ENCODE results near the gene LAMA4. TPM values are rescaled to one million over a fixed set of nuclear protein-coding genes. Genes with fewer than 3 reads are reported as not detected.

The LAMA4 gene
- total RNA-seq, 1 experiment from 2014 or later: 0.72 TPM

DNA sequence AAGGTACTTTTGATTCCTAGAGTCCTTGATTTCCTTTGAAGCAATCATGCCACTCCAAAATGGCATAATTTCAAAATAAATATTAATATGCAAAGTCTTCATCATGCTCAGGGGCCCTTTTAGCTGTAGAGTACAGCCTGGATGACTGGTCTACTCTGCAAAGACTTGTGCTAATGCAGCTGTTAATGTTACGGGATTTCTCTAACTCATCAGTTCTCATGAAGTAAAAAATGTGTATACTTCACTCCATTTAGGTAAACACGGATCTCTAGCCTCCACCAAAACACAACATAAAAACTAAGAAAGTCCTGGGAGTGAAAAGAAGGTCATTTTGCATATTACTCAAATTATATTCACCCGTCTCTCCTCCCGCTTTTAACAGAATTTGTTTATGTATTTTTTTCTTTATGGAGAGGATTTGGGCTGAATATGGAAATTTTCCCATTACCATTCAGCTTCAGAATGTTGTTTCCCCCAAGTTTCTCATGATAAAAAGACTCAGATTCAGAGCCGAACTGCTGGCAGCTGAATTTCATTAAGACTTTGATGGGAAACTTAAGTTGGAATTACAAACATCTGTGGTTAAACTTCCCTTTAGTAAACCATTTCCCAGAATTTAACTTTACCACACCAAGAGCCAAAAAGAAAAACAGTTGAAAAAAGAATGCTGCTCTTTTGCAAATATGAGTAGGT lies 8.7 kb downstream of the LAMA4 start:
- CTCF ChIA-PET: interaction anchor here (1.0 kb wide), 1 partner anchor 15 kb away, joined by 5 read pairs; no protein-coding TSS in a partner anchor
- no peaks in the 10 kb centered on the region for H3K9me3 Mint-ChIP-seq (ENCODE audit: unreplicated experiment)
- no peaks in the 10 kb centered on the region for H3K36me3 Mint-ChIP-seq (ENCODE audit: insufficient read depth, unreplicated experiment)
- no peaks in the 10 kb centered on the region for H3K27me3 Mint-ChIP-seq (ENCODE audit: insufficient read depth, unreplicated experiment)
- DNase-seq (ENCODE audit: unreplicated experiment): no peak
- no peak overlapping the region for H3K4me3 Mint-ChIP-seq (ENCODE audit: unreplicated experiment)
- intact Hi-C loops (cut with micrococcal nuclease): no loop called here
- H3K4me1 Mint-ChIP-seq (ENCODE audit: insufficient read depth, unreplicated experiment): no peaks in the 10 kb centered on the region
- no TSS peak for BruUV-seq (replicated peaks)
- no peak for TF ChIP-seq CTCF (IDR thresholded peaks at IDR 0.05; ENCODE audit: unreplicated experiment)
- H3K27ac Mint-ChIP-seq (ENCODE audit: low read depth, unreplicated experiment): no peak overlapping the region
- POLR2A ChIA-PET: interaction anchor here (0.6 kb wide), 1 partner anchor 47 kb away, joined by 3 read pairs; no protein-coding TSS in a partner anchor

- no peaks in the 10 kb centered on the region for H3K27me3 Mint-ChIP-seq (ENCODE audit: insufficient read depth, unreplicated experiment)
- intact Hi-C loops (cut with micrococcal nuclease): no loop called here
- TF ChIP-seq CTCF (IDR thresholded peaks at IDR 0.05; ENCODE audit: unreplicated experiment): no peak
- H3K4me1 Mint-ChIP-seq (ENCODE audit: insufficient read depth, unreplicated experiment): no peaks in the 10 kb centered on the region
- no peaks in the 10 kb centered on the region for H3K36me3 Mint-ChIP-seq (ENCODE audit: insufficient read depth, unreplicated experiment)
- H3K27ac Mint-ChIP-seq (ENCODE audit: low read depth, unreplicated experiment): no peak overlapping the region
- BruUV-seq (replicated peaks): no TSS peak
- CTCF ChIA-PET: interaction anchor here (0.9 kb wide), 1 partner anchor 8 kb away, joined by 3 read pairs; no protein-coding TSS in a partner anchor
- no peak overlapping the region for H3K4me3 Mint-ChIP-seq (ENCODE audit: unreplicated experiment)
- no peaks in the 10 kb centered on the region for H3K9me3 Mint-ChIP-seq (ENCODE audit: unreplicated experiment)
- DNase-seq (ENCODE audit: unreplicated experiment): no peak
- POLR2A ChIA-PET: no interaction called here
Observed at GRCh38 chr6:112243861-112244827, 10.2 kb downstream of the LAMA4 start.

DNA sequence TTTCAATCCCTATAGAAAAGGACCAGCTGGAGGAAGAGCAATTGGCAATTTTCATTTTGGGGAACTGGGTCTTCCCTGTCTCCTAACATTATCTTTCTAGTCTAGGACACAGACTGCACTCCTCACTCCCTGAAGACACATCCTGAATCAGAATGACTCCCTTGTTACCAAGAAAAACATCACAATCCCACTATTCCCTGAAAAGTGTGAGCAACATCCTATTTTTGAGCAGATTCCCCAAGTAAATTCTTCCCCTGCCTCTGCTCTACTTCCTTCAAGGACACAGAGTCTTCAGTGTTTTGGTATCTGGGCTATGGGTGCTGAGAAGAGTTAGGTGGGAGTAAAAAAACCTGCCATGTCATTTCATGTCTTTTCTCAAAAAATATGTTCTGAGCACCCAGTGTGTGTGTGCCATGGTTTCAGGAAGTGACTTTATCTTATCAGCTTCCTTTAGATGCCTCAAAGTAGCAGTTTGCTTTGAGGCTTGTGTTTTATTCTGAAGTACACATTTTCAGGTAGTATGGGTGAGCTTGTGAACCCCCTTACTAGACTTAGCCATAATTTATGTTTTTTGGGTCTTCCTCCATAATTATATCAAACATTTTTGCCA lies 12.4 kb downstream of the LAMA4 start:
- no peaks in the 10 kb centered on the region for H3K27me3 Mint-ChIP-seq (ENCODE audit: insufficient read depth, unreplicated experiment)
- intact Hi-C loops (cut with micrococcal nuclease): no loop called here
- CTCF ChIA-PET: interaction anchor here (0.8 kb wide), 1 partner anchor 13 kb away, joined by 3 read pairs; no protein-coding TSS in a partner anchor

More for the DNA sequence above, 12.4 kb downstream of the LAMA4 start:
- TF ChIP-seq CTCF (IDR thresholded peaks at IDR 0.05; ENCODE audit: unreplicated experiment): no peak
- BruUV-seq (replicated peaks): no TSS peak
- no peak for DNase-seq (ENCODE audit: unreplicated experiment)
- Mint-ChIP-seq H3K36me3 (ENCODE audit: insufficient read depth, unreplicated experiment) (no peaks in the 10 kb centered on the region), H3K27ac (ENCODE audit: low read depth, unreplicated experiment) (no peak overlapping the region), H3K4me3 (ENCODE audit: unreplicated experiment) (no peak overlapping the region), H3K9me3 (ENCODE audit: unreplicated experiment) (no peaks in the 10 kb centered on the region), H3K4me1 (ENCODE audit: insufficient read depth, unreplicated experiment) (peaks cover 9% of the 10 kb centered on the region)
- POLR2A ChIA-PET: interaction anchor here (1.0 kb wide), 1 partner anchor 13 kb away, joined by 3 read pairs; no protein-coding TSS in a partner anchor
